OCI-LY7 (cell line): Measurements from ENCODE around the gene DIPK1A. TPM values are rescaled to one million over a fixed set of nuclear protein-coding genes. Genes with fewer than 3 reads are reported as not detected.
"Not testable (repeated sequence)": the region's sequence is repeated elsewhere in the genome, so short reads cannot be mapped to it uniquely, and the experiment has no call there.

Experiments
- BruUV-seq: library from RNA; stranded (reverse); fragments of 400-500 nt; replicated peaks from 2 replicates; lab custom pipeline; 2021; lab: Mats Ljungman, UMichigan
- CTCF ChIA-PET: fragments of 300-600 bp; sonication (Branson Sonifier 250); formaldehyde crosslinking; loops from one replicate; lab custom pipeline; 2022; ENCODE audit warnings: antibody characterized with exemption; ENCODE audit not compliant: unreplicated experiment; lab: Charles Lee
- POLR2A ChIA-PET: fragments of 300-600 bp; sonication (Branson Sonifier 250); formaldehyde crosslinking; loops from one replicate; lab custom pipeline; 2022; ENCODE audit warnings: antibody characterized with exemption; lab: Charles Lee
- DNase-seq: peaks from one replicate; pipeline ENCODE4 v3.0.0-alpha.2; 2015; ENCODE audit warnings: low spot score
- H2AFZ ChIP-seq: fragments of 200-600 bp; sonication (generic), shearing (Covaris generic); 2 replicates; pipeline ENCODE4 v1.6.1; 2014; ENCODE audit warnings: mild to moderate bottlenecking, antibody characterized with exemption, low read length, moderate library complexity
- H3K27ac ChIP-seq: fragments of 200-600 bp; sonication (generic); 2 replicates; pipeline ENCODE4 v1.5.1; 2014; ENCODE audit warnings: mixed run types, low read depth, mild to moderate bottlenecking, moderate library complexity, low read length, inconsistent platforms; ENCODE audit not compliant: poor library complexity, severe bottlenecking
- H3K36me3 ChIP-seq: fragments of 200-600 bp; sonication (generic); 2 replicates; pipeline ENCODE4 v1.6.1; 2014; ENCODE audit warnings: mild to moderate bottlenecking, antibody characterized with exemption, low read length, moderate library complexity, mixed read lengths; ENCODE audit not compliant: insufficient read depth
- H3K4me1 ChIP-seq: fragments of 200-600 bp; sonication (generic); 2 replicates; pipeline ENCODE4 v1.5.1; 2014; ENCODE audit warnings: mild to moderate bottlenecking, low read length; ENCODE audit not compliant: insufficient read depth, poor library complexity, severe bottlenecking
- H3K4me2 ChIP-seq: fragments of 200-600 bp; sonication (generic); 2 replicates; pipeline ENCODE4 v1.6.1; 2014; ENCODE audit warnings: mild to moderate bottlenecking, low read length
- H3K4me3 ChIP-seq: fragments of 200-600 bp; sonication (generic); 2 replicates; pipeline ENCODE4 v1.5.1; 2014; ENCODE audit warnings: mild to moderate bottlenecking, low read depth, low read length; ENCODE audit not compliant: poor library complexity, severe bottlenecking
- H3K79me2 ChIP-seq: fragments of 200-600 bp; sonication (generic); 2 replicates; pipeline ENCODE4 v1.6.1; 2016; ENCODE audit warnings: low read depth, mild to moderate bottlenecking, low read length, moderate library complexity, mixed read lengths; ENCODE audit not compliant: insufficient read depth
- H3K9me2 ChIP-seq: fragments of 200-600 bp; sonication (generic); 2 replicates; pipeline ENCODE4 v1.6.1; 2016; ENCODE audit warnings: mild to moderate bottlenecking, low read length, mixed read lengths; ENCODE audit not compliant: insufficient read depth
- H3K9me3 ChIP-seq: fragments of 200-600 bp; sonication (generic); 2 replicates; pipeline ENCODE4 v1.6.1; 2014; ENCODE audit warnings: mild to moderate bottlenecking, mixed run types, low read length, mixed read lengths
- H4K20me1 ChIP-seq: fragments of 200-600 bp; sonication (generic); 2 replicates; pipeline ENCODE4 v1.6.1; 2014; ENCODE audit warnings: mild to moderate bottlenecking, antibody characterized with exemption, low read length, moderate library complexity, mixed read lengths; ENCODE audit not compliant: insufficient read depth
- CTCF ChIP-seq: fragments of 200-600 bp; sonication (generic); conservative IDR thresholded peaks from 2 replicates; pipeline ENCODE4 v1.5.1; 2014; ENCODE audit warnings: mild to moderate bottlenecking, antibody characterized with exemption, low read length, moderate library complexity, mixed read lengths
- EZH2phosphoT487 ChIP-seq: fragments of 200-600 bp; sonication (generic); IDR thresholded peaks from 2 replicates; pipeline ENCODE4 v1.6.1; 2018; ENCODE audit warnings: low read depth, borderline replicate concordance, mild to moderate bottlenecking, mixed run types, antibody characterized with exemption, low read length, moderate library complexity, mixed read lengths
- intact Hi-C: fragments of 100-400 bp; cut with micrococcal nuclease; formaldehyde crosslinking; loops from one replicate; pipeline ENCODE4 v1.10.0; 2022; ENCODE audit not compliant: unreplicated experiment
- total RNA-seq, 2 experiments: library from RNA; depleted of rRNA in 1 of 2; stranded (reverse); fragments of >200 nt in 1 of 2; shearing (Covaris generic) in 1 of 2; gene quantifications; 2 replicates each; pipeline ENCODE4 v1.2.3, GENCODE V29; 2014 to 2022

The DIPK1A gene
- total RNA-seq, 2 experiments from 2014 or later: 13.0 to 25.4 TPM

GRCh38 chr1:92973203-92973897 lies 12.1 kb upstream of the DIPK1A start:
- Histone ChIP-seq H3K4me2 (peak overlapping the region; percentile 70), H3K36me3 (no peaks in the 10 kb centered on the region), H3K9me2 (no peaks in the 10 kb centered on the region), H3K4me3 (peak overlapping the region; percentile 47), H3K27ac (peak overlapping the region; percentile 96), H3K4me1 (peaks cover 97% of the 10 kb centered on the region), H3K9me3 (no peaks in the 10 kb centered on the region), H4K20me1 (no peaks in the 10 kb centered on the region), H3K79me2 (no peaks in the 10 kb centered on the region), H2AFZ (peak overlapping the region; percentile 57; the same call in 1 of the 2 replicates)
- ChIA-PET POLR2A (interaction anchor here (0.6 to 9.8 kb wide), 13 partner anchors 8 to 135 kb away, joined by 3 to 118 read pairs (median 3); partner anchors contain the start of gene DIPK1A), CTCF (interaction anchor here (0.7 to 3.8 kb wide), 2 partner anchors 19 to 20 kb away, joined by 3 to 27 read pairs; no protein-coding TSS in a partner anchor)
- TF ChIP-seq CTCF: no peak
- no peak for TF ChIP-seq EZH2phosphoT487
- peak; percentile 68 for DNase-seq
- intact Hi-C loops: loop anchor here (1.0 kb wide), 1 partner anchor 56 kb away; no protein-coding TSS in a partner anchor
- BruUV-seq: no TSS peak

DNA sequence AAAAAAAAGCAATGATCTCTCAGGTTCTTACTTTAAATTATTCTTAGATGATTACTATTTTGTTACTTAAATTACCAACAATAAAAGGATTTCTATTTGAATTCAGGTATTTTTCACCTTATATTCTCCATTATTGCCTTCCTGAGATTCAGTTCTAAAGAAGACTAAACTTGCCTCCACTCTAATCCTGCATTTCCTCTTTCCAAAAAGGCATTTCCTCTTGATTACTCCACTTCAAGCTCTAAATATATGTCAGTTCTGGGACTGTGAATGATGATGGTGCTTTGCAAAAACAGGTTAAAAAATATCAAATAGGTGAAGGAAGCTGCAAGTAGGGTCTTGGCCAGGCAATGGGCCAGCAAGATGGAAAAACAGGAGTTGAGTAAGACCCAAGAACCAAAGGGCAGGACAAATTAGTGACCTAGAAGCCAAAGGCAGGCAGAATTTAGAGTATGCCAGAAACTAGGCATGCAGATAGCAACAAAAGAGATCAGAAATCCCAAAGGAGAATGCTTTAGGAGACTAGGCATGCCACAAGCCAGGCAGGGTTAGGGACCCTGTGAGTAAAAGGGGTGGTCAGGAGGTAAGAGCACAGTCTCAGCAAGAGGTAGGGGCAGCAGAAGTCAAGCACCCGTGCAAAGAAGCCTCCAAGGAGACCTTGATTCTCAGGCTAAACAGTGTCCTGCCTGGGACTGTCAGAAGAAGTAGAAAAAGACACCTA lies 11.3 kb upstream of the DIPK1A start:
- no peaks in the 10 kb centered on the region for H3K79me2 ChIP-seq
- TF ChIP-seq CTCF (no peak), EZH2phosphoT487 (no peak)
- peak overlapping the region; percentile 96 for H3K27ac ChIP-seq
- H3K36me3 ChIP-seq: no peaks in the 10 kb centered on the region
- H2AFZ ChIP-seq: peak overlapping the region; percentile 57; the same call in 1 of the 2 replicates
- ChIA-PET CTCF (interaction anchor here (0.7 kb wide), 1 partner anchor 20 kb away, joined by 3 read pairs; no protein-coding TSS in a partner anchor), POLR2A (interaction anchor here (0.6 to 9.8 kb wide), 14 partner anchors 8 to 107 kb away, joined by 3 to 98 read pairs (median 3); partner anchors contain the start of gene DIPK1A)
- H3K4me2 ChIP-seq: peak overlapping the region; percentile 70
- no peaks in the 10 kb centered on the region for H4K20me1 ChIP-seq
- intact Hi-C loops: loop anchor here (1.0 kb wide), 1 partner anchor 57 kb away; no protein-coding TSS in a partner anchor
- H3K4me3 ChIP-seq: peak overlapping the region; percentile 47
- DNase-seq: no peak
- peaks cover 98% of the 10 kb centered on the region for H3K4me1 ChIP-seq
- H3K9me2 ChIP-seq: no peaks in the 10 kb centered on the region
- no peaks in the 10 kb centered on the region for H3K9me3 ChIP-seq
- no TSS peak for BruUV-seq

GRCh38 chr1:92971932-92972331 lies 10.7 kb upstream of the DIPK1A start:
- H3K4me3 ChIP-seq: peak overlapping the region; percentile 14
- H3K9me3 ChIP-seq, DNase-seq, H3K9me2 ChIP-seq, H3K79me2 ChIP-seq, intact Hi-C loops, H3K36me3 ChIP-seq, H4K20me1 ChIP-seq, CTCF ChIA-PET, BruUV-seq: not testable (repeated sequence)
- POLR2A ChIA-PET: interaction anchor here (0.7 to 9.8 kb wide), 13 partner anchors 8 to 108 kb away, joined by 3 to 98 read pairs (median 4); partner anchors contain the start of gene DIPK1A
- peak overlapping the region; percentile 96 for H3K27ac ChIP-seq
- peak overlapping the region; percentile 57; the same call in 1 of the 2 replicates for H2AFZ ChIP-seq
- H3K4me2 ChIP-seq: peak overlapping the region; percentile 70
- peaks cover 97% of the 10 kb centered on the region for H3K4me1 ChIP-seq
